AG09319 (cell line): ENCODE results near the gene CABP4.
"Not testable (repeated sequence)": the region's sequence is repeated elsewhere in the genome, so short reads cannot be mapped to it uniquely, and the experiment has no call there.

Experiments used
- DNase-seq: peaks from one replicate; pipeline ENCODE4 v3.0.0-alpha.2; 2010; ENCODE audit warnings: low read depth; ENCODE audit errors: extremely low read depth
- TF ChIP-seq, protein P1 (sequence below): IDR thresholded peaks from 2 replicates; pipeline ENCODE4 v1.5.1; 2011; ENCODE audit warnings: low read depth, mild to moderate bottlenecking, inconsistent platforms, low read length, moderate library complexity

Gene CABP4

DNA sequence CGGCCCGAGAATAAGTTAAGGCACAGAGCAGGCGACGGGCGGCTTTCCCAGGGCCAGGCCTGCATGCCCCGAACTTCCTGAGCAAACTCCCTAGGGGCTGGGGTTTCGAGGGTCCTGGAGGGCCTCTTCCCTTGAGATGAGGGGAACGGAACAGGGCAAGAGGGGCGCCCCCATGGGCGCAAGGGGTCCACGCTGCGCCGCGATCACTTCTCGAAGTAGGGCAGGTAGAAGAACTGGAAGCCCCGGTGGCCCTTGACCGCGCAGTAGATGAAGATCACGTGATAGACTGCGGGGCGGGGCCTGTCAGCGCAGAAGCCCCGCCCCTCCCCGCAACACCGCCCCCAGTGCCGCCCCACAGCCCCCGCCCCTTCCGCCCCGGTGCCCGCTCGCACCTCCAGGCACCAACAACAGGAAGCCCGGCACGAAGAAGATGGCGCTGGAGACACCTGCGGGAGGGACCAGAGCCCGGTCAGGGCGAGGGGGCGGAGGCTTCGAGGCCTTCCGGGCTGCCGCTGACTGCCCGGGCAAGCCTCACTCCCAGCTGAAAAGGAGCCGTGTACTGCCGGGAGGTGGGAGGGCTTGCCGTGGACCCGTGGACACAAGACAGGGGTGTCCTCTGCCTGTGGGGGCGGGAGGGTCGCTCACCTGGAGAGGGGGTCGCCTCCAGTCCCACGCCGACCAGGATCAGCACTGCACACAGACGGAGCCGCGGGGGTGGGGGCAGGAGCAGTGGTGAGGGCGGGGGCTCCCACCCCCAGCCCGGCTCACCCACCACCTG, 9.4 kb downstream of the CABP4 start:
- TF ChIP-seq, protein P1, sequence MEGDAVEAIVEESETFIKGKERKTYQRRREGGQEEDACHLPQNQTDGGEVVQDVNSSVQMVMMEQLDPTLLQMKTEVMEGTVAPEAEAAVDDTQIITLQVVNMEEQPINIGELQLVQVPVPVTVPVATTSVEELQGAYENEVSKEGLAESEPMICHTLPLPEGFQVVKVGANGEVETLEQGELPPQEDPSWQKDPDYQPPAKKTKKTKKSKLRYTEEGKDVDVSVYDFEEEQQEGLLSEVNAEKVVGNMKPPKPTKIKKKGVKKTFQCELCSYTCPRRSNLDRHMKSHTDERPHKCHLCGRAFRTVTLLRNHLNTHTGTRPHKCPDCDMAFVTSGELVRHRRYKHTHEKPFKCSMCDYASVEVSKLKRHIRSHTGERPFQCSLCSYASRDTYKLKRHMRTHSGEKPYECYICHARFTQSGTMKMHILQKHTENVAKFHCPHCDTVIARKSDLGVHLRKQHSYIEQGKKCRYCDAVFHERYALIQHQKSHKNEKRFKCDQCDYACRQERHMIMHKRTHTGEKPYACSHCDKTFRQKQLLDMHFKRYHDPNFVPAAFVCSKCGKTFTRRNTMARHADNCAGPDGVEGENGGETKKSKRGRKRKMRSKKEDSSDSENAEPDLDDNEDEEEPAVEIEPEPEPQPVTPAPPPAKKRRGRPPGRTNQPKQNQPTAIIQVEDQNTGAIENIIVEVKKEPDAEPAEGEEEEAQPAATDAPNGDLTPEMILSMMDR, result no peak
- DNase-seq, result no peak

DNA sequence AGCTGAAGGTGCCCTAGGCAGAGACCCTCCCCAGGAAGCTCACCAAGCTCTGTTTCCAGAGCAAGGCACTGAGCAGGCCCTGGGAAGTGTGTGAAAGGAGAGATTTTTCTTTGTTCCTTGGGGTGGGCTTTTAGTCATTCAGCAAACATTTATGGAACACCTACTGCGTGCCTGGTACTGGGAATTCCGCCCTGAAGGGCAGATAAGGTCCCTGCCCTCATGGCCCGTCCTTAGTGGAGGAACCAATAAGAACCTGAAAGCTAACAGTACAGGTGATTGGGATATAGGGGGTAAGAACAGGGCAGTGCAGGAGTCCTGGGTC, 10.0 kb downstream of the CABP4 start:
- no peak for DNase-seq
- TF ChIP-seq, protein P1, result no peak

DNA sequence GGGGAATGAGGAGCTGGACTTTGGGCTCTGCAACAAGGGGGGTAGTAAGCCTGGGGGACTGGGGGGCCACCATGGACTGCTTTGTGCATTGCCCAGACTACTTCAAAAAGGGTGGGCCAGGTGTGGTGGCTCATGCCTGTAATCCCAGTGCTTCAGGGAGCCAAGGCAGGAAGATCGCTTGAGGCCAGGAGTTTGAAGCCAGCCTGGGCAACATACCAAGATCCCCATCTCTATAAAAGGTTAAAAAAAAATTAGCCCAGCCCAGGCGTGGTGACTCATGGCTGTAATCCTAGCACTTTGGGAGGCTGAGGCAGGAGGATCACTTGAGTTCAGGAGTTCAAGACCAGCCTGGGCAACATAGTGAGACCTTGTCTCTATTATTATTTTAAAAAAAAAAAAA, 10.4 kb downstream of the CABP4 start:
- DNase-seq, result not testable (repeated sequence)

DNA sequence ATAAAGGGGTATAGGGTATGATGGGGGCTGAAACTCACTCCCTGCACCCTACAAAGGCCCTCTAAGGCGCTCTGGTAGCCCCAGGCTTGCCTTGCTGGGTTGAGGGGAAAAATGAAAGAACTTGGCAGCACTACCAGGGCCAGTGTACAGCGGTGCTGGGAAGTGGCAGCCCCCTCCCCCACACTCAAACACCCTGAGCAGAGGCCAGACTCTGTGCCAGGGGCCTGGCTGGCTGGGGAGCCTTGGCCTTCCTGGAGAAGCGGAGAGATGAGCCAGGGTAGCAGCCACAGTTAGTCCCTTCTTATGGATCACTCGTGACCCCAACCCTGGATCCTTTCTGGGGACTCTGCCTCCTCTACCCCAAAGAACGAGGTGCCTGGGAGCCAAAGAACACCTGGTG, 11.2 kb downstream of the CABP4 start:
- TF ChIP-seq, protein P1, result no peak
- DNase-seq, result no peak

DNA sequence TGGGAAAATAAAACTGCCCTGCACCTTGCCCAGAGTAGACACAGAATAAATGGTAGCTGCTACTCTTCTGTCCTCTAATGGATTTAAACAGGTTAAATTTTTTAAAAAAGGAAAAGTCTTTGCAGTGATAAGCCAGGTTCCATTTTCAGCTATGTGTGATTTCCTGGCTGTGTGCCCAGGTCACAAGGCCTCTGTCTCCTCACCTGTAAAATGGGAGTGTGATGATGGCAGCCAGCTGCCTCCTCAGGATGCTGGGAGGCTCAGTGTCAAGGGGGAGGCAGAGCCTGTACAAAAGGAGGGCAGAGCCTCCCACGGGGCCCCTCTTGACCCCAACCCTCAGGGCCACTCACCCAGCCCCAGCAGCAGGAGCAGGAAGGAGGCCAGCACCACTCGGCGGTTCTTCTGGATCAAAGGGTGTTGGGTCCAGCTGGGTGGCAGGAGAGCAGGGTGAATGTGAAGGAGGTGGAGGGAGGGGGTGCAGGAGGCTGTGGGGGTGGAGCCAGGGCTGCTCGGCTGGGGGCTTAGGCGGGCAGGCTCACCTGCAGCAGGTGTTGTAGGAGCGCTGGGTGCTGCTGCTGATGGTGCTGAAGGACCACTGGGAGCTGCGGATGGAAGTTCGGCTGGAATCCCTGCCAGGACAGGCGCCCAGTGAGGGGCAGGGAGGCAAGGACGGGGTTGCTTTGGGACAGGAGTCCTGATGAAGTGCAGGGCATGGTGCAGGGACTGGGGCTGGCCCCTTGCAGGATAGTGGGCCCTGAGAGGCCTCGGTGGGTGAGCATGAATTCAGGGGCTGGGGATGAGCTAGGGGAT, 12.0 kb downstream of the CABP4 start:
- TF ChIP-seq, protein P1, result no peak
- no peak for DNase-seq

DNA sequence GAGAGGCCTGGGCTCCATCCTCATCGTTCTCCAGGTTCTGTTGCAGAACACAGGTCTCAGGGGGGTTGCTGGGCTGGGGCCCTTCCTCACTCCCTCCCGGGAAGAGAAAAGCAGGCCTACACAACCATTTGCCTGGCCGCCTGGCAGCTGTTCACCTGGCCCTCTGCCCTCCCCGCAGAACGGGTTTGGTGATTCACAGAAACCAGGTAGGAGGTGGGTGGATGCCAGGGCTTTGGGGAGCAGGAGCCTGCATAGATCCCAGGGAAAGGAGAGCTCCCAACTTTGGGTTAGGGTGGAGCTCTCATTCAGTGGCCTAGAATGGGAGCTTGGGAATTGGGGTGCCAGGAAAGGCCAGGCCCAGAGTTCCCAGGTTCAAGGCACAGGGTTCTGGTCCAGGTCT, 12.9 kb downstream of the CABP4 start:
- TF ChIP-seq, protein P1, result no peak
- no peak for DNase-seq

DNA sequence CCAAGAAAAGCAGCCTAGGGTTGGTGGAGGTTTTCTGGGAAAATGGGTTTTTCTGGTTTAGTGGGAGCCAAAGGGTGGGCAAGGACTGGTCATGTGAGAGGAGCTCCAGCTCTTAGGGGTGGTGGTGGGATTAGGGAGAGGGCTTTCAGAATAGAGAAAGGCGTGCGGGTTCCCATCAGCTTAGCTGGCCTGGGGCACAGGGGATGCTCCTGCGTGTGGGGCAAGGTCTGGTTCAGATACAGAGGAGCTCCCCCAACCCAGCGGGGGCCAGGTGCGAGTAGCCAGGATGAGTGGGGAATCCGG, 13.3 kb downstream of the CABP4 start:
- DNase-seq, result no peak
- TF ChIP-seq, protein P1, result no peak
